Activated CD4-positive, alpha-beta T cell treated with anti-CD3 and anti-CD28 coated beads, Interleukin-2, amount 10 ng/mL, durations not matched to agents 24 days and 14 days (primary cell): ENCODE data around the gene ABR. TPM values are rescaled to one million over a fixed set of nuclear protein-coding genes. Genes with fewer than 3 reads are reported as not detected.

Source experiments
- DNase-seq: peaks from one replicate; pipeline ENCODE4 v3.0.0; 2022
- H3K27ac Mint-ChIP-seq: one replicate; pipeline ENCODE4 v1.8.0; 2022; ENCODE audit warnings: mild to moderate bottlenecking, mixed read lengths
- H3K27me3 Mint-ChIP-seq: one replicate; pipeline ENCODE4 v1.8.0; 2022; ENCODE audit warnings: mixed read lengths
- H3K36me3 Mint-ChIP-seq: one replicate; pipeline ENCODE4 v1.8.0; 2022; ENCODE audit warnings: low read depth, mild to moderate bottlenecking, mixed read lengths
- H3K4me1 Mint-ChIP-seq: one replicate; pipeline ENCODE4 v1.8.0; 2021; ENCODE audit warnings: mixed read lengths
- H3K4me3 Mint-ChIP-seq: one replicate; pipeline ENCODE4 v1.8.0; 2022; ENCODE audit warnings: mild to moderate bottlenecking, moderate library complexity, mixed read lengths
- H3K9me3 Mint-ChIP-seq: one replicate; pipeline ENCODE4 v1.8.0; 2021; ENCODE audit warnings: mixed read lengths
- intact Hi-C: fragments of 100-400 bp; cut with micrococcal nuclease; formaldehyde crosslinking; loops from one replicate; pipeline ENCODE4 v1.15.1; 2023
- total RNA-seq: library from RNA; stranded (reverse); gene quantifications from 2 replicates; pipeline ENCODE4 v1.2.3, GENCODE V29; 2022

The ABR gene
- total RNA-seq, 1 donor from 2014 or later, result 58.9 TPM

- Mint-ChIP-seq H3K4me3 (no peak overlapping the region), H3K27me3 (peaks cover 11% of the 10 kb centered on the region), H3K4me1 (no peaks in the 10 kb centered on the region), H3K36me3 (no peaks in the 10 kb centered on the region), H3K9me3 (no peaks in the 10 kb centered on the region), H3K27ac (no peak overlapping the region)
- DNase-seq, result no peak
- intact Hi-C loops, result no loop called here
These were observed 226.0 kb downstream of the ABR start for GRCh38 chr17:953767-954166.

Other genes with a start within 250 kb of the ABR start
- 0.14 and 0.28 TPM in 2 replicates for gene NXN, start 200.2 kb downstream of the ABR start, total RNA-seq
- 14.7 and 15.7 TPM in 2 replicates for gene TIMM22, start 182.9 kb downstream of the ABR start, total RNA-seq
- gene BHLHA9, start 90.5 kb upstream of the ABR start, total RNA-seq, result not detected in 2 replicates
- 0.07 TPM in 2 replicates for gene TRARG1, start 99.7 kb upstream of the ABR start, total RNA-seq
- 493 and 504 TPM in 2 replicates for gene YWHAE, start 220.2 kb upstream of the ABR start, total RNA-seq